ENCODE data around the gene SRSF1. TPM values are rescaled to one million over a fixed set of nuclear protein-coding genes. Genes with fewer than 3 reads are reported as not detected.
A peak's percentile ranks its signal among the peaks of the same experiment; 100 is the strongest.

SRSF1 gene
- total RNA-seq, 1 experiment from 2014 or later: 434 TPM

DNA sequence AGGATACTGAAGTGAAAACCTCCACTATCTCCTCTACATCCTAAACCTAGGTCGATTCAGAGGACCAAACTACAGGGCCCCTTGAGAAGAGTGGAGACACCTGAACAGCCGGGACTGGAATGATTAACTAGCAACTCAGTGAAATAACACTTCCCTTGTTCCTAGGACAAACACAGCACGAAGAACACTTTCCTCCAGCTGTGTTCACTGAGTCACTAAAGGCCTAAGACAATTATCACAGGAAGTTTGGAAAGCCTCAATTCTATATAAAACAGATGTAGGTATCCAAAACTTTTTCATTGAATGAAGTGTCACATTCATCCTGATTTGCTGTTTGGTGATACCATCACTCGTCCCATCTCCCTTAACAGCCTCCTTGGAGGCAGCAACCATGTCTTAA is 36.3 kb downstream of the SRSF1 start:
- Histone ChIP-seq H3K79me2 (ENCODE audit: insufficient read depth, low read length) (no peaks in the 10 kb centered on the region; the same call in 1 of the 2 replicates), H3K27me3 (ENCODE audit: insufficient read depth, low read length) (no peaks in the 10 kb centered on the region), H3K9me2 (ENCODE audit: insufficient read depth) (no peaks in the 10 kb centered on the region), H3K9ac (ENCODE audit: low read length) (no peak overlapping the region), H4K20me1 (ENCODE audit: insufficient read depth) (no peaks in the 10 kb centered on the region), H3K4me3 (replicated peaks in 1 of 2; ENCODE audit: low read depth in 1 of 2, low read length in 2 of 2) (no peak overlapping the region), H3K27ac (ENCODE audit: low read depth, low read length) (no peak overlapping the region), H3K36me3 (ENCODE audit: control insufficient read depth in 1 of 2, insufficient read depth in 2 of 2, low read length in 2 of 2) (peaks cover 16 to 24% of the 10 kb centered on the region in 2 experiments), H3K4me2 (ENCODE audit: low read length) (no peak overlapping the region), H3K9me3 (ENCODE audit: control insufficient read depth in 1 of 2, insufficient read depth in 1 of 2, low read depth in 1 of 2, low read length in 2 of 2) (no peaks in the 10 kb centered on the region), H2AFZ (ENCODE audit: low read depth, low read length, poor library complexity, severe bottlenecking) (no peak overlapping the region), H3K4me1 (ENCODE audit: control insufficient read depth in 1 of 2, insufficient read depth in 2 of 2, low read length in 2 of 2) (peaks cover 0 to 7% of the 10 kb centered on the region in 2 experiments; a peak in 1 of 4 replicates)
- no TSS peak for BruUV-seq (replicated peaks)
- RAD21 ChIA-PET (ENCODE audit: low non-redundant PET in 1 of 2, low total read pairs in 2 of 2, uncharacterized antibody in 2 of 2, unreplicated experiment in 2 of 2): no interaction called here
- POLR2A ChIA-PET: no interaction called here
- TF ChIP-seq POLR2AphosphoS5 (IDR thresholded peaks at IDR 0.05; ENCODE audit: low read depth, low read length) (peak; percentile 7; the same call in 1 of the 2 replicates), SIN3A (IDR thresholded peaks at IDR 0.05; ENCODE audit: low read depth) (no peak)
- TF ChIP-seq, protein P1, sequence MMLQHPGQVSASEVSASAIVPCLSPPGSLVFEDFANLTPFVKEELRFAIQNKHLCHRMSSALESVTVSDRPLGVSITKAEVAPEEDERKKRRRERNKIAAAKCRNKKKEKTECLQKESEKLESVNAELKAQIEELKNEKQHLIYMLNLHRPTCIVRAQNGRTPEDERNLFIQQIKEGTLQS (IDR thresholded peaks at IDR 0.05): no peak
- intact Hi-C loops (cut with micrococcal nuclease): no loop called here
- CTCF ChIA-PET: interaction anchor here (0.9 kb wide), 1 partner anchor 78 kb away, joined by 3 read pairs; no protein-coding TSS in a partner anchor
- ATAC-seq: peak; percentile 23; the same call in 1 of the 2 replicates
- DNase-seq (ENCODE audit: low read depth, low spot score): no peak

DNA sequence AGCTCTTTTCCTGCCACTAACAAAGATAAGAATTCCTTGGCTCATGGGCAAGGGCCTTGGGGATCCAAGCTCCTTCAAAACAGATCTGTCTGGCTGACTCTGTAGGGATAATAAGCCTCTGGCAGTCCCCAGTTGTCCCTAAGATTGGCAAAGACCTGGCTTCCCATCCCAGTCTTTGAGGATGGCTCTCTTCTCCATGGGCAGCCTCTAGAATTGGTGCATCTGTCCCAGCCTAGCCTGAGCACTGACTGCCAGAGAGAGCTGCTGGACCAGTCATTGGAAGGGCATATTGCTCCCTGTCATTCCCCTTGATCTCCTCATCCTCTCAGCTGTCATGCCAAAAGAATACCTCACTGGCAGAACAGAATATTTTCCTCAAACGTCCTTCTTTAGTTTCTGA is 38.6 kb downstream of the SRSF1 start:
- TF ChIP-seq, protein P2, sequence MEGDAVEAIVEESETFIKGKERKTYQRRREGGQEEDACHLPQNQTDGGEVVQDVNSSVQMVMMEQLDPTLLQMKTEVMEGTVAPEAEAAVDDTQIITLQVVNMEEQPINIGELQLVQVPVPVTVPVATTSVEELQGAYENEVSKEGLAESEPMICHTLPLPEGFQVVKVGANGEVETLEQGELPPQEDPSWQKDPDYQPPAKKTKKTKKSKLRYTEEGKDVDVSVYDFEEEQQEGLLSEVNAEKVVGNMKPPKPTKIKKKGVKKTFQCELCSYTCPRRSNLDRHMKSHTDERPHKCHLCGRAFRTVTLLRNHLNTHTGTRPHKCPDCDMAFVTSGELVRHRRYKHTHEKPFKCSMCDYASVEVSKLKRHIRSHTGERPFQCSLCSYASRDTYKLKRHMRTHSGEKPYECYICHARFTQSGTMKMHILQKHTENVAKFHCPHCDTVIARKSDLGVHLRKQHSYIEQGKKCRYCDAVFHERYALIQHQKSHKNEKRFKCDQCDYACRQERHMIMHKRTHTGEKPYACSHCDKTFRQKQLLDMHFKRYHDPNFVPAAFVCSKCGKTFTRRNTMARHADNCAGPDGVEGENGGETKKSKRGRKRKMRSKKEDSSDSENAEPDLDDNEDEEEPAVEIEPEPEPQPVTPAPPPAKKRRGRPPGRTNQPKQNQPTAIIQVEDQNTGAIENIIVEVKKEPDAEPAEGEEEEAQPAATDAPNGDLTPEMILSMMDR (IDR thresholded peaks at IDR 0.05 in 2 of 3, conservative IDR thresholded peaks at IDR 0.05 in 1 of 3; ENCODE audit: borderline replicate concordance in 1 of 3, insufficient read depth in 1 of 3, low read depth in 2 of 3, low read length in 2 of 3): no peak
- TF ChIP-seq EZH2phosphoT487 (IDR thresholded peaks at IDR 0.05; ENCODE audit: borderline replicate concordance) (no peak), ZFX (IDR thresholded peaks at IDR 0.05) (no peak), ZNF274 (IDR thresholded peaks at IDR 0.05; ENCODE audit: low read depth, low read length) (no peak), EZH2 (IDR thresholded peaks at IDR 0.05) (no peak), JUND (IDR thresholded peaks at IDR 0.05) (no peak), SIN3A (IDR thresholded peaks at IDR 0.05; ENCODE audit: low read depth) (no peak), FOSL1 (IDR thresholded peaks at IDR 0.05; ENCODE audit: low read depth) (no peak), SRF (IDR thresholded peaks at IDR 0.05; ENCODE audit: low read depth) (no peak), RAD21 (IDR thresholded peaks at IDR 0.05; ENCODE audit: low read depth) (no peak), POLR2A (IDR thresholded peaks at IDR 0.05; ENCODE audit: borderline replicate concordance, extremely low read depth, insufficient read depth, insufficient read length) (no peak), CEBPB (IDR thresholded peaks at IDR 0.05; ENCODE audit: low read depth) (no peak)
- TF ChIP-seq, protein P3, sequence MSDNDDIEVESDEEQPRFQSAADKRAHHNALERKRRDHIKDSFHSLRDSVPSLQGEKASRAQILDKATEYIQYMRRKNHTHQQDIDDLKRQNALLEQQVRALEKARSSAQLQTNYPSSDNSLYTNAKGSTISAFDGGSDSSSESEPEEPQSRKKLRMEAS (IDR thresholded peaks at IDR 0.05): no peak
- DNase-seq (ENCODE audit: low read depth, low spot score) (no peak), ATAC-seq (no peak)
- Histone ChIP-seq H3K27me3 (ENCODE audit: insufficient read depth, low read length) (no peaks in the 10 kb centered on the region), H3K79me2 (ENCODE audit: insufficient read depth, low read length) (no peaks in the 10 kb centered on the region), H3K9me3 (ENCODE audit: control insufficient read depth in 1 of 2, insufficient read depth in 1 of 2, low read depth in 1 of 2, low read length in 2 of 2) (no peaks in the 10 kb centered on the region), H3K4me3 (replicated peaks in 1 of 2; ENCODE audit: low read depth in 1 of 2, low read length in 2 of 2) (no peak overlapping the region), H2AFZ (ENCODE audit: low read depth, low read length, poor library complexity, severe bottlenecking) (no peak overlapping the region), H3K27ac (ENCODE audit: low read depth, low read length) (no peak overlapping the region), H3K36me3 (ENCODE audit: control insufficient read depth in 1 of 2, insufficient read depth in 2 of 2, low read length in 2 of 2) (0 out of 4 replicates have a peak, but pooled peaks cover 3 to 5% of the 10 kb centered on the region in 2 experiments), H3K9me2 (ENCODE audit: insufficient read depth) (no peaks in the 10 kb centered on the region), H3K4me2 (ENCODE audit: low read length) (no peak overlapping the region), H3K9ac (ENCODE audit: low read length) (no peak overlapping the region), H4K20me1 (ENCODE audit: insufficient read depth) (no peaks in the 10 kb centered on the region), H3K4me1 (ENCODE audit: control insufficient read depth in 1 of 2, insufficient read depth in 2 of 2, low read length in 2 of 2) (peaks cover 0 to 7% of the 10 kb centered on the region in 2 experiments; a peak in 1 of 4 replicates)
- no TSS peak for BruUV-seq (replicated peaks)
- ChIA-PET CTCF (interaction anchor here (1.3 kb wide), 1 partner anchor 31 kb away, joined by 4 read pairs; no protein-coding TSS in a partner anchor), POLR2A (interaction anchor here (0.8 kb wide), 1 partner anchor 14 kb away, joined by 3 read pairs; no protein-coding TSS in a partner anchor), RAD21 (ENCODE audit: low non-redundant PET in 1 of 2, low total read pairs in 2 of 2, uncharacterized antibody in 2 of 2, unreplicated experiment in 2 of 2) (interaction anchor here in 1 of 2 experiments (0.6 kb wide), 1 partner anchor 802 kb away, joined by 3 read pairs; no protein-coding TSS in a partner anchor)
- intact Hi-C loops (cut with micrococcal nuclease): no loop called here
